Gastroesophageal sphincter (tissue), 3 donors: ENCODE measurements around the gene PRXL2A.

Source experiments
- CTCF ChIP-seq, 4 experiments: fragments of 200-600 bp in 2 of 4; fragments of 450-650 bp in 2 of 4; sonication (generic) in 1 of 4; IDR thresholded peaks; one replicate each; pipeline ENCODE4 v1.5.1; 2017 to 2019; ENCODE audit warnings: antibody characterized with exemption in 4 of 4, mild to moderate bottlenecking in 2 of 4, moderate library complexity in 2 of 4
- POLR2A ChIP-seq, 2 donors: fragments of 450-650 bp; IDR thresholded peaks; one replicate each; pipeline ENCODE4 v1.6.1; 2017; ENCODE audit warnings: antibody characterized with exemption in 2 of 2, mild to moderate bottlenecking in 2 of 2, moderate library complexity in 1 of 2

GRCh38 chr10:80473692-80474596, 65.6 kb downstream of the PRXL2A start:
- no peak for TF ChIP-seq CTCF (IDR thresholded peaks at IDR 0.05)
- no peak for TF ChIP-seq POLR2A (IDR thresholded peaks at IDR 0.05)
